H9 (cell line): Measurements from ENCODE around the gene ZRANB1. TPM values are rescaled to one million over a fixed set of nuclear protein-coding genes. Genes with fewer than 3 reads are reported as not detected.

Source experiments
- DNase-seq: peaks from one replicate; pipeline ENCODE4 v3.0.0-alpha.2; 2017
- H2AFZ ChIP-seq: one replicate; pipeline ENCODE4 v1.6.1; 2013; ENCODE audit warnings: mild to moderate bottlenecking, low read length, control low read depth, moderate library complexity
- H2AK5ac ChIP-seq: 2 replicates; pipeline ENCODE4 v1.6.1; 2013; ENCODE audit warnings: low read length, control low read depth, mixed read lengths; ENCODE audit not compliant: insufficient read length
- H2BK120ac ChIP-seq: one replicate; pipeline ENCODE4 v1.6.1; 2013; ENCODE audit warnings: low read depth, mild to moderate bottlenecking, low read length, control low read depth, inconsistent platforms; ENCODE audit not compliant: poor library complexity, severe bottlenecking
- H2BK12ac ChIP-seq: 2 replicates; pipeline ENCODE4 v1.6.1; 2013; ENCODE audit warnings: low read length, control low read depth, mixed read lengths, low read depth; ENCODE audit not compliant: insufficient read length
- H2BK15ac ChIP-seq: 2 replicates; pipeline ENCODE4 v1.6.1; 2013; ENCODE audit warnings: low read depth, low read length, control low read depth
- H2BK20ac ChIP-seq: one replicate; pipeline ENCODE4 v1.6.1; 2013; ENCODE audit warnings: low read depth, mild to moderate bottlenecking, low read length, control low read depth, inconsistent platforms; ENCODE audit not compliant: poor library complexity, severe bottlenecking
- H2BK5ac ChIP-seq: 2 replicates; pipeline ENCODE4 v1.6.1; 2013; ENCODE audit warnings: low read length, control low read depth, mixed read lengths; ENCODE audit not compliant: insufficient read length
- H3K14ac ChIP-seq: 2 replicates; pipeline ENCODE4 v1.6.1; 2013; ENCODE audit warnings: low read length, control low read depth; ENCODE audit not compliant: insufficient read depth
- H3K18ac ChIP-seq: 2 replicates; pipeline ENCODE4 v1.6.1; 2013; ENCODE audit warnings: low read depth, mild to moderate bottlenecking, mixed read lengths, low read length, control low read depth; ENCODE audit not compliant: insufficient read length
- H3K23ac ChIP-seq: 2 replicates; pipeline ENCODE4 v1.6.1; 2013; ENCODE audit warnings: low read length, control low read depth, mixed read lengths, low read depth; ENCODE audit not compliant: insufficient read length
- H3K23me2 ChIP-seq: 2 replicates; pipeline ENCODE4 v1.6.1; 2013; ENCODE audit warnings: low read depth, mild to moderate bottlenecking, mixed read lengths, low read length, control low read depth; ENCODE audit not compliant: insufficient read length, poor library complexity, severe bottlenecking
- H3K27ac ChIP-seq: 2 replicates; pipeline ENCODE4 v1.5.1; 2013; ENCODE audit warnings: low read length, control low read depth, mixed read lengths, low read depth; ENCODE audit not compliant: insufficient read length
- H3K27me3 ChIP-seq: 2 replicates; pipeline ENCODE4 v1.6.1; 2013; ENCODE audit warnings: low read length, control low read depth, inconsistent platforms; ENCODE audit not compliant: insufficient read depth
- H3K4ac ChIP-seq: 2 replicates; pipeline ENCODE4 v1.6.1; 2013; ENCODE audit warnings: low read depth, mild to moderate bottlenecking, control low read depth, inconsistent platforms, low read length, moderate library complexity
- H3K4me1 ChIP-seq: 2 replicates; pipeline ENCODE4 v1.6.1; 2013; ENCODE audit warnings: low read length, control low read depth, inconsistent platforms; ENCODE audit not compliant: insufficient read depth
- H3K4me2 ChIP-seq: 2 replicates; pipeline ENCODE4 v1.6.1; 2013; ENCODE audit warnings: low read length, control low read depth, mixed read lengths; ENCODE audit not compliant: insufficient read length, insufficient read depth
- H3K56ac ChIP-seq: 2 replicates; pipeline ENCODE4 v1.6.1; 2013; ENCODE audit warnings: low read depth, mild to moderate bottlenecking, mixed read lengths, low read length, control low read depth; ENCODE audit not compliant: insufficient read length
- H3K79me1 ChIP-seq: 2 replicates; pipeline ENCODE4 v1.6.1; 2013; ENCODE audit warnings: low read depth, mild to moderate bottlenecking, moderate library complexity, low read length, control low read depth, inconsistent platforms; ENCODE audit not compliant: insufficient read depth, poor library complexity, severe bottlenecking
- H3K79me2 ChIP-seq: 2 replicates; pipeline ENCODE4 v1.6.1; 2013; ENCODE audit warnings: low read length, control low read depth, inconsistent platforms; ENCODE audit not compliant: insufficient read depth
- H3K9ac ChIP-seq: 2 replicates; pipeline ENCODE4 v1.6.1; 2013; ENCODE audit warnings: low read length, control low read depth, mixed read lengths; ENCODE audit not compliant: insufficient read length; ENCODE audit errors: extremely low read depth
- H3K9me3 ChIP-seq: one replicate; pipeline ENCODE4 v1.6.1; 2013; ENCODE audit warnings: low read depth, low read length, inconsistent platforms; ENCODE audit not compliant: control insufficient read depth
- H3T11ph ChIP-seq: one replicate; pipeline ENCODE4 v1.6.1; 2013; ENCODE audit warnings: mild to moderate bottlenecking, low read length, control low read depth, inconsistent platforms
- H4K20me1 ChIP-seq: one replicate; pipeline ENCODE4 v1.6.1; 2013; ENCODE audit not compliant: control insufficient read depth, insufficient read length, insufficient read depth
- H4K5ac ChIP-seq: 2 replicates; pipeline ENCODE4 v1.6.1; 2013; ENCODE audit warnings: low read depth, mild to moderate bottlenecking, mixed read lengths, low read length, control low read depth; ENCODE audit not compliant: insufficient read length
- H4K8ac ChIP-seq: replicated peaks from 2 replicates; pipeline ENCODE4 v1.6.1; 2013; ENCODE audit warnings: low read length, control low read depth, mixed read lengths, low read depth; ENCODE audit not compliant: insufficient read length
- H4K91ac ChIP-seq: 2 replicates; pipeline ENCODE4 v1.6.1; 2013; ENCODE audit warnings: low read depth, mild to moderate bottlenecking, moderate library complexity, mixed read lengths, low read length, control low read depth; ENCODE audit not compliant: insufficient read length
- H3K27ac Mint-ChIP-seq, 3 experiments: 2 replicates in 2 of 3; 3 replicates in 1 of 3; pipeline ENCODE4 v1.8.0; 2020 to 2021; ENCODE audit warnings: mixed read lengths in 3 of 3, mild to moderate bottlenecking in 1 of 3, moderate library complexity in 1 of 3
- H3K27me3 Mint-ChIP-seq: 2 replicates; pipeline ENCODE4 v1.8.0; 2021; ENCODE audit warnings: low read depth, mild to moderate bottlenecking, moderate library complexity, mixed read lengths
- H3K36me3 Mint-ChIP-seq, 3 experiments: 2 replicates in 2 of 3; 3 replicates in 1 of 3; pipeline ENCODE4 v1.8.0; 2020 to 2021; ENCODE audit warnings: low read depth in 3 of 3, mixed read lengths in 3 of 3; ENCODE audit not compliant: insufficient read depth in 1 of 3
- H3K4me1 Mint-ChIP-seq, 2 experiments: 2 replicates each; pipeline ENCODE4 v1.8.0; 2020; ENCODE audit warnings: mixed read lengths in 2 of 2
- H3K4me3 Mint-ChIP-seq, 2 experiments: 2 replicates in 1 of 2; 3 replicates in 1 of 2; pipeline ENCODE4 v1.8.0; 2020 to 2021; ENCODE audit warnings: mild to moderate bottlenecking in 2 of 2, mixed read lengths in 2 of 2, moderate library complexity in 1 of 2
- H3K9me3 Mint-ChIP-seq, 2 experiments: 2 replicates in 1 of 2; 3 replicates in 1 of 2; pipeline ENCODE4 v1.8.0; 2020; ENCODE audit warnings: mild to moderate bottlenecking in 2 of 2, mixed read lengths in 2 of 2, moderate library complexity in 1 of 2
- CTCF ChIP-seq: fragments of 200-600 bp; sonication (generic); conservative IDR thresholded peaks from 3 replicates; pipeline ENCODE4 v1.8.0; 2021; ENCODE audit warnings: antibody characterized with exemption, mild to moderate bottlenecking
- WGBS: extraction: QIAGEN DNeasy Blood & Tissue Kit; methylation state at CpG from one replicate; pipeline ENCODE4 v1.1.7; 2013; ENCODE audit warnings: missing lambda C conversion rate, low lambda C conversion rate, mixed read lengths; ENCODE audit not compliant: insufficient read length; ENCODE audit errors: extremely low coverage; 5-methylcytosine and 5-hydroxymethylcytosine counted together
- total RNA-seq: library from RNA; stranded (reverse); gene quantifications from 2 replicates; pipeline ENCODE4 v1.2.1, GENCODE V29; 2021

The ZRANB1 gene
- total RNA-seq, 1 experiment from 2014 or later, result 17.4 TPM

- no peaks in the 10 kb centered on the region for H3K27me3 ChIP-seq
- peaks cover 2% of the 10 kb centered on the region for H3K23me2 ChIP-seq
- no peaks in the 10 kb centered on the region for H4K20me1 ChIP-seq
- H2BK120ac ChIP-seq, result no peak overlapping the region
- no peaks in the 10 kb centered on the region for H3K9me3 Mint-ChIP-seq
- H2BK5ac ChIP-seq, result no peak overlapping the region
- no peak overlapping the region for H3K4ac ChIP-seq
- no peak overlapping the region for H3K4me2 ChIP-seq
- no peak overlapping the region for H3K14ac ChIP-seq
- 0 out of 2 replicates have a peak, but pooled peaks cover 2% of the 10 kb centered on the region for H3K79me2 ChIP-seq
- no peak overlapping the region for H3K23ac ChIP-seq
- no peak overlapping the region for H3K9ac ChIP-seq
- no peak for DNase-seq
- no peak overlapping the region for H2BK20ac ChIP-seq
- H3T11ph ChIP-seq, result no peak overlapping the region
- H3K18ac ChIP-seq, result no peak overlapping the region
- no peak overlapping the region for H2AK5ac ChIP-seq
- H2BK12ac ChIP-seq, result no peak overlapping the region
- no peak overlapping the region for H4K8ac ChIP-seq
- H3K79me1 ChIP-seq, result peaks cover 2% of the 10 kb centered on the region
- no peak overlapping the region for H3K4me3 Mint-ChIP-seq
- H3K4me1 Mint-ChIP-seq, result peaks cover 0 to 4% of the 10 kb centered on the region in 2 experiments; a peak in 2 of 4 replicates
- no CpG with 5 or more reads among the region's 4 CpGs for WGBS
- H4K5ac ChIP-seq, result no peak overlapping the region
- H3K9me3 ChIP-seq, result no peaks in the 10 kb centered on the region
- H3K4me1 ChIP-seq, result no peaks in the 10 kb centered on the region
- H2AFZ ChIP-seq, result no peak overlapping the region
- H3K36me3 Mint-ChIP-seq, result peaks cover 2 to 48% (median 48%) of the 10 kb centered on the region in 3 experiments
- no peak for TF ChIP-seq CTCF
- no peaks in the 10 kb centered on the region for H3K27me3 Mint-ChIP-seq
- H2BK15ac ChIP-seq, result no peak overlapping the region
- 0 out of 7 replicates have a peak overlapping the region, but pooled peaks of 1 of the 3 experiments have one; percentile 9 for H3K27ac Mint-ChIP-seq
- H3K56ac ChIP-seq, result no peak overlapping the region
- H4K91ac ChIP-seq, result no peak overlapping the region
- H3K27ac ChIP-seq, result no peak overlapping the region
These were observed 35.9 kb downstream of the ZRANB1 start for GRCh38 chr10:124977648-124978375.
